GM21390 (cell line): Measurements from ENCODE around the gene ADAM15.
A peak's percentile ranks its signal among the peaks of the same experiment; 100 is the strongest.

Experiments
- ATAC-seq: cut with Tn5 transposase; IDR thresholded peaks from one replicate; pipeline ENCODE4 v1.9.1; 2021; ENCODE audit not compliant: unreplicated experiment

The ADAM15 gene

DNA sequence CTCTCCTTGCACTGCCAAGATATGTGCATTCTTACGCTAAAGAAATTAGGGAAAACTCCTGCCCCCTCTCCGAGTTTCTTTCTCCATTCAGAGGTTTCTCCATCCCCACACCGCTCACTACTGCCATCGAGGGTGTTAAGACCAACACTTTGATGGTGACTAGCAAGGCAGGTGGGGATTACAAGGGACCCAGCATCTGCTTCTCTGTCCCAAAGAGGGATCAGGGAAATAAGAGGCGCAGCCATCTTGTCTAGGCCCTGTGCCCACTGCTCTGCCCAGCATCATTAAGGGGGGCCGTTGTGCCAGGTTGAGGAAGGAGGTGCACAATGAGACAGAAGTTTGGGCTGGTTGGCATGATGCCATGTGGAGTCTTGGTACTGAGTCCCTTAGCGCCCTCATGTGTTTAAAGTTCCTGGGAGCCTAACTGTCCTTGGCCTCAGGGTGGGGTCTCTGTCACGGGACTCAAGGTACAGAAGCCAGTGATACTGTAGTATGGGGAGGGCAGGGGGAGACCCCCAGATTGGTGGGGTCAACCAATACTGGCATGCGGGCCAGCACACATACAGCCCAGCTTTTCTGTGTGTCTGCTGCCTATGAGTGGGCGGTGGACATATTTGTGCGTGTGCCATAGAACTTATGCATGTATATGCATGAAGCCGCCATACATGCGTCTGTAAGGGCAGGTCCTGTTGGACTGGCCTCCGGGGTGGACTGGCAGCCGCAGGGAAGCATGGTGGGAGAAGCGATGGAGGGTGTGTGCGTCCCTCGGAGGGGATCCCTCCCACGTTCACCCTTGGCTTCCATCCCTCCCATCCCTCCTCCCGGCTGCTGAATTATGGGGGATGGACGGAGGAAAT lies 33.0 kb downstream of the ADAM15 start:
- no peak for ATAC-seq

DNA sequence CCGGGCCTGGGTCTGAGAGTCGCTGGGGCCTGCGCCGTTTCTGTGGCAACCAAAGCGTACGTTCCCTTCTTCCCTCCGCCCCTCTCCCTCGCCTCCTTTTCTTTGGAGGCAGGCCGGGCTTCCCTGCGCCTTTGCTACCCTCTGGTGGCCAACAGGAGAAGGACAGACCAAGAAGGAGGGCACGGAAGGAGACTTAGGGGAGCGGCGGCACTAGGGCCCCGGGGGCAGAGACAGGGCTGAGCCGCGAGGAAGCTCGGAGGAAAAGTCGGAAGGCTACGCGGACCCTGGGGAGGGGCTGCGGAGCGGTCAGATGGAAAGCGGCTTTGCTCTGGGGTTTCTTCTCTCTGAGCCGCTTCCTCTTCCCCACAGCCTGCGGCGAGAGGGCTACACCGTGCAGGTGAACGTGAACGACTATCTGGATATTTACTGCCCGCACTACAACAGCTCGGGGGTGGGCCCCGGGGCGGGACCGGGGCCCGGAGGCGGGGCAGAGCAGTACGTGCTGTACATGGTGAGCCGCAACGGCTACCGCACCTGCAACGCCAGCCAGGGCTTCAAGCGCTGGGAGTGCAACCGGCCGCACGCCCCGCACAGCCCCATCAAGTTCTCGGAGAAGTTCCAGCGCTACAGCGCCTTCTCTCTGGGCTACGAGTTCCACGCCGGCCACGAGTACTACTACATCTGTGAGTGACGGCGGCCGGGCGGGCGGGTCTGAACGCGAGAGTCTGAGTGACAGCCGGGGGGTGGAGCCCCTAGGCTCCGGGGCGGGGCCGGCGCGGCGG lies 33.8 kb downstream of the ADAM15 start:
- ATAC-seq: peak; percentile 68

DNA sequence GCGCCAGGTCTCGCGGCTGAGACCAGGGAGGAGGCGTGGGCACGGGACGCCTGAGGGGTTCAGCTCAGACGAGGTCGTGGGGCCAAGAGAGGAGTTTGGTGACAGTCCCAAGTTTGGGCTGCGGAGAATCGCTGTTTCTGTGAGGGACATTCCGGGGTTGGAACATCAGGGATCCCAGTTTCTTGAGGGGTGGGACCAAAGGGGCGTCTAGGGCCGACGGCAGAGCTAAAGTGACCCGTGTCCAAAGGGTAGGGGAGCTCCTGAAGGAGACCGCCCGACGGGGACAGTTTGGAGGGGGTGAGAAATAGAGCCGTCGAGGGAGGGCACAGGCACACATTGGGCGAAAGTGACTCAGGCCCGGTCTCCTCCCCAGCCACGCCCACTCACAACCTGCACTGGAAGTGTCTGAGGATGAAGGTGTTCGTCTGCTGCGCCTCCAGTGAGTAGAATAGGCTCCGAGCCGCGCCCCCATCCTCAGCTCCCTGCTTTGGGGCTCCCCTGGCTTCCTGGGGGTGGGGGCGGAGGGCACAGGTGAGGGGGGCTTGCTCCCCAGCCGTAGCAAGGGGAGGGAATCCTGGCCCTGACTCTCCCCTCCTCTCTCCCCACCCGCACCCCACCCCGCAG lies 34.5 kb downstream of the ADAM15 start:
- ATAC-seq: no peak

DNA sequence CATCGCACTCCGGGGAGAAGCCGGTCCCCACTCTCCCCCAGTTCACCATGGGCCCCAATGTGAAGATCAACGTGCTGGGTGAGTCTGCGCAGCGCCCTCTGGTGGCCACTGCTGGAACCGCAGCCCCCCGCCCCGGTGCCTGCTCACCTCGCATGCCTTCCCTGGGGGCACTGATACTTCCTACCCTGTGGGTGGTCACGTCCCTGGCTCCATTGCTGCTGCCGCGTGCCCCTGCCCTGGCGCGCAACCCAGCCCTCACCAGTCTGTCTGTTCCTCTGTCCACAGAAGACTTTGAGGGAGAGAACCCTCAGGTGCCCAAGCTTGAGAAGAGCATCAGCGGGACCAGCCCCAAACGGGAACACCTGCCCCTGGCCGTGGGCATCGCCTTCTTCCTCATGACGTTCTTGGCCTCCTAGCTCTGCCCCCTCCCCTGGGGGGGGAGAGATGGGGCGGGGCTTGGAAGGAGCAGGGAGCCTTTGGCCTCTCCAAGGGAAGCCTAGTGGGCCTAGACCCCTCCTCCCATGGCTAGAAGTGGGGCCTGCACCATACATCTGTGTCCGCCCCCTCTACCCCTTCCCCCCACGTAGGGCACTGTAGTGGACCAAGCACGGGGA lies 35.1 kb downstream of the ADAM15 start:
- ATAC-seq: no peak

DNA sequence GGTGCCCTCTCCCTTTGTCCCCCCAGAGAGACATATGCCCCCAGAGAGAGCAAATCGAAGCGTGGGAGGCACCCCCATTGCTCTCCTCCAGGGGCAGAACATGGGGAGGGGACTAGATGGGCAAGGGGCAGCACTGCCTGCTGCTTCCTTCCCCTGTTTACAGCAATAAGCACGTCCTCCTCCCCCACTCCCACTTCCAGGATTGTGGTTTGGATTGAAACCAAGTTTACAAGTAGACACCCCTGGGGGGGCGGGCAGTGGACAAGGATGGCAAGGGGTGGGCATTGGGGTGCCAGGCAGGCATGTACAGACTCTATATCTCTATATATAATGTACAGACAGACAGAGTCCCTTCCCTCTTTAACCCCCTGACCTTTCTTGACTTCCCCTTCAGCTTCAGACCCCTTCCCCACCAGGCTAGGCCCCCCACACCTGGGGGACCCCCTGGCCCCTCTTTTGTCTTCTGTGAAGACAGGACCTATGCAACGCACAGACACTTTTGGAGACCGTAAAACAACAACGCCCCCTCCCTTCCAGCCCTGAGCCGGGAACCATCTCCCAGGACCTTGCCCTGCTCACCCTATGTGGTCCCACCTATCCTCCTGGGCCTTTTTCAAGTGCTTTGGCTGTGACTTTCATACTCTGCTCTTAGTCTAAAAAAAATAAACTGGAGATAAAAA lies 35.9 kb downstream of the ADAM15 start:
- no peak for ATAC-seq

DNA sequence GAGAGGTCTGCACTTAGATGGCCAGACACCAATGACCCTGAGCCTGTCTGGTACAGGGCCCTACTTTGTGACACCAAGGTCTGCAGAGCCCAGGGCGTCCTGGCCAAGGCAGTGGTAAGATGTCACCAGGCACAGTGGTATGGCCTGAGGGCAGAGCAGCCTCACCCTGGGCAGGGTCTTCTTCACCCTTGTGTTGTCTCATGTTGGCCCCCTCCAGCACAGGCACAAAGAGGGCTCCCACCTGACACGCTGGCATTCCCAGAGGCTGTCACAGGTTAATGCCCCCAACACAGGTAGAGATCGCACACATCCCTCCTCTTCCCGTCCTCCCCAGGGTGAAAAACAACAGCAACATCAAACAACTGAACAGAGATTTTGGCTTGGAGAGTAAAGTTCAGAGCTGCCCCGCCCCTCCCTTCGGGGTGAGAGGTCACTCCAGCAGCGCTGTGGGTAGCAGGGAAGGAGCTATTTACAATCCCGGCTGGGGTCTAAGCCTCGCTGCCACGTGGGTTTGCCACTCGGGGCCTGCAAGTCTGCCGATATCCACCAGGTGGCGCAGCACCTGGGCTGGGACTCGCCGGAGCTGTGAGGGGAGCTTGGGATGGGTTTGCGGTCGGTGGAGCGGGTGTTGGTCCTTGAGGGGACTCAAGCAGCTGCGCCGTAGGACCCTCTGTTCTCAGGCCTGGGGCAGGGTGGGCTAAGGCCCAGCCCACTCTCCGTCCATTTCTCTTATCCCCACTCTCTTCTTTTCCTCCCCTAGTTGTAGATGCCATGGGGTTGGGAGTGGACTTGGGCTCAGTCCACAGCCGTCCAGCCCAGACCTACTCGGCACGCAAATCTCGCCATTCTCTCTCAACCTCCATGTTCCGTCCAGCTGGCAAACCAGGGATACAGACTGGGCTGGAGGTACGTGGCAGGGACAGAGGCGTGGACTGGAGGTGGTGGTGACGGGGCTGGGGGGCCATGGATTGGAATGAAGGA lies 40.2 kb downstream of the ADAM15 start:
- ATAC-seq: no peak

DNA sequence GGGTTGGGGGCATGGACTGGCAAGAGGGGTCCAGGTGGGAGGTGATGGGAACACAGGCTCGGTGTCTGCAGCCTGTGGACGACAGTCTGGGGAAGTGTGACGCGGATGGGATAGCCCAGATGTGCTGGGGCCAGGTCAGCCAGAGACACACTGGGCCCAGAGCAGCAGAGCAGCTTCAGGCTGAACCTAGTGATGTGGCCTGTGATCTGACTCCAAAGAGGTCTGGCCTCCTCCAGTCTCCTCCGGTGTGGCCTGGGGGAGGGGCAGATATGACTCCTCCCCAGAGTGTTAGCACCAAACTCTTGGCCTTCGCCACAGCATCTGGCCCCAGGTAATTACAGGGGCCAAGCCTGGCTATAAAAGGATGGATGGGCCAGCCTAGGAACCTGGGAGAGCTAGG lies 41.0 kb downstream of the ADAM15 start:
- ATAC-seq: no peak

DNA sequence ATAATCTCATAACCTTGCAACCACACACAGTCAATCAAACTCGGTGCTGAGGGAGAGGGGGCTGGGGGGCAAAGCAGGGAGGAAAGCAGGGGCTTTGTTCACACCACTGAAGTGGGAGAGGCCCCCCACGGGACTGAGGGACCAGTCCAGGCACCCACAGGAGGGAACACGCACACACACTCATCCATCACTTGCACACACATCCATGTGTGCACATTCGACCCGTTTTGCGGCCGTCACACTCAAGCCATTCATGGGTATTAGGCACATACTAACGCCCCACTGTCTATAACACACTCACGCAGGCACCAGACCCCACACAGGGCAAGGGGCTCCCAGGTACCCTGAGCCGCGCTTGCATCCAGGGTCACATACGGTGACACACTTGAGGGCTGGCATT lies 41.5 kb downstream of the ADAM15 start:
- ATAC-seq: no peak

DNA sequence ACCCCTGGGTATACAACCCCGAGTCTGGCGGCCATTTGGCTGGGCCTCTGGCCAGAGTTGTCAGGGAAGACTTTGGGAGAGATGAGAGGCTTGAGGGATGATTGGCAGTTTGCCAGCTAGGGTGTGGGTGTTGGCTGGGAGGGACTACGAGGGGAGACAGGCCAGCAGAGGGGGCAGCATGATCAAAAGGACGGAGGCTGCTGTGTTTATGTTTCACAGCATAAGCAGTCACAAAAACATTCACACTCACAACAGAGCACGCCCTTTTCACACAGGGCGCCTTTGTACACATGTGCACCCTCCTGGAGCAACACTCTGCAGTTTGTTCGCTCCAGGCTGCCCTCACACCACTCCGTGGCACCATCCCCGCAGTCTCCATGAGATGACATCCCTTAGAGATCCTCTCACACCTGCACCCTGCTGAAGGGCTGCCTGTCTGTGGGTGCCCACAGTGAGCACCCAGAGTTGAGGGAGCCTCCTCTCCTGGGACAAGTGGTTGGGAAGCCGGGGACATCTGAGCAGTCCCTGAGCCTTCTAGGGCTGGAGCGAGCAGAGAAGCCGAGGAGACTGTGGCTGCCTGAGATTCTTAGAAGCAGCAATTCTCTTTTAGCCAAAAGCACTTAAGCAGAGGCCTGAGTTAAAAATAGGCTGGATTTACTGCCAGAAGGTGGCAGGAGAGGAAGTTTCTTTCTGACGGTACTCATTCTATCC lies 43.0 kb downstream of the ADAM15 start:
- ATAC-seq: no peak

DNA sequence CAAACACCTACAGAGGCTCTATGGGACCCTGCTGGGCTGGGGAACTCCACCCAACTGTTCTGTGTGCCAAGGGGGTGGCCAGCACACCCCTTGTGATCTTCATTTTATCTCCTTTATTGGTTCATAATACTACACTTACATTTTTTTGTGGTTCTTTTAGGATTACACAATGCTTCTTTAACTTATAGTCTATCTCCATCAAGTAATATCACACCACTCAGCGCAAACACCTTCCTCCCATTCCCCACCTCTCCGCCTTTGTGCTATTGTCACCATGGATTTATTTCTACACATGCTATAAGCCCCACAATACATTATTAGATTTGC lies 43.5 kb downstream of the ADAM15 start:
- ATAC-seq: no peak

DNA sequence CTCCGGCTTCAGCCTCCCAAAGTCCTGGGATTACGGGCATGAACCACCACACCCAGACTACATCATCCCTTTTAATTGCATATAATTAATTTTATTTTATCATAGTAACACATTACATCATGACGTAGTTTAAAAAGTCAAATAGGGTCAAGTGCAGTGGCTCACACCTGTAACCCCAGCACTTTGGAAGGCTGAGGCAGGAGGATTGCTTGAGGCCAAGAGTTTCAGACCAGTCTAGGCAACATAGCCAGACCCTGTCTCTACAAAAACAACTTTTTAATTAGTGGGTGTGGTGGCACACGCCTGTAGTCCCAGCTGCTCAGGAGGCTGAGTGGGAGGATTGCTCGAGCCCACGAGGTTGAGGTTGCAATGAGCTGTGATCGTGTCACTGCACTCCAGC lies 48.2 kb downstream of the ADAM15 start:
- ATAC-seq: no peak

DNA sequence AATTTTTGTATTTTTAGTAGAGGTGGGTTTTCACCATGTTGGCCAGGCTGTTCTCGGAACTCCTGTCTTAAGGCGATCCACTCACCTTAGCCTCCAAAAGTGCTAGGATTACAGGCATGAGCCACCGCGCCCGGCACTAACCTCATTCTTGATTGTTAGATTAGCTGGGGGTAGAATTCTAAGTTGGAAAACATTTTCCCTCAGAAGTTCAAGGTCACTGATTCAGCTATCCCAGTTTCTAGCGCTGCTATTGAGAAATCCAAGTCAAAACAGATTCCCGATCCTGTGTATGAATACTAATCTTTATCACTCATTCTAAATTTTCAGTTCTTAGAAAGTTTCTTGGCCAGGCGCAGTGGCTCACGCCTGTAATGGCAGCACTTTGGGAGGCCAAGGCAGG lies 52.2 kb downstream of the ADAM15 start:
- ATAC-seq: no peak

DNA sequence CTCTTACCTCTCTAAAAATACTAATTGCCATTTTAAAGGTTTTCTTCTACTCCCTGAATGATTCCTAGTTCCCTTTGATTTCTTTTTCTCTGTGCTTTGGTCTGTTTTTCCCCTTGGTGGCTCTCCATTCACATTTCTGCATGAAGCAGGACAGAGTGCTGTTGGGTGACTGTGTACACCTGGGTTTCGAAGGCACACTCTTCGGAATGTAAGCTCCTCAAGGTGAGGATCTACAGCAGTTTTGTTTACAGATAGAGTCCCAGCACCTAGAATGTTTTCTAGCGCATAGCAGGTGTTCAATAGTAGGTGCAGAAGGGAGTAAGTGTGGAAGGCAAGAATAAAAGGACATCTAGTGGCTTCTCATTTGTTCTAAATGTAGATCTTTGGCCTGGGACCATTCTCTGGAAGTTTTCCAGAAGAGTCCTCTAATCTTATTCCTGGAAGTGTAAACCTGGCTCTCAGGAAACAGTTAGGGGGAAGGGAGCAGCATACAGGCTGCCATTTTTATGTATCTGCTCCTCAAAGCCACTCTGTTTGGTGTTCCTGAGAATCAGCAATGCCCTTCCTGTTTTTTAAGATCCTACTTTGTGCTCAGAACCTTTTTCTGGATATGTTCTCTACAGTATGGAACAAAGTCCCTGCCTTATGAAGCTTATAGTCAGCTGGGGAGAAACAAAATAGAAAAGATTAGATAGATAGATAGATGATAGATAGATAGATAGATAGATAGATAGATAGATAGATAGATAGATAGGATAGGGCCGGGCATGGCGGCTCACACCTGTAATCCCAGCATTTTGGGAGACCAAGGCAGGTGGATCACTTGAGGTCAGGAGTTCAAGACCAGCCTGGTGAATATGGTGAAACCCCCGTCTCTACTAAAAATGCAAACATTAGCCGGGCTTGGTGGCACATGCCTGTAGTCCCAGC lies 53.8 kb downstream of the ADAM15 start:
- no peak for ATAC-seq

DNA sequence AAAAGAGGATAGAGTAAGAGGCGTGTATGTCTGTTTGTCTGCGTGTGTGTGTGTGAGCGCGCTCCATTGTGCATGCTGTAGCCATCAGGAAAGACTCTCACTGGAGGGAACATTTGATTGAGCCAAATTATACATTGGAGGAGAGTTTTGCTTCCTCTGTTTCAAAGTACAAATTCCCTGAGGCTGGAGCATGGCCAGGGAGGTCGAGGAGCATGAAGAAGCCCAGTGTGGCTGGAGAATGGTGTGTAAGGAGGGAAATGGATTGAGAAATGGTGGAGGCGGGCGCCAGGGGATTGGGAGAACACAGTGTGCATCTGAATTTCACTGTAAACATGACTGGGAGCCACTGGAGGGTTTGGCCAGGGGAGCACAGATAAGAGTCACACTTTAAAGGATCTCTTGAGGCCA lies 54.5 kb downstream of the ADAM15 start:
- no peak for ATAC-seq

DNA sequence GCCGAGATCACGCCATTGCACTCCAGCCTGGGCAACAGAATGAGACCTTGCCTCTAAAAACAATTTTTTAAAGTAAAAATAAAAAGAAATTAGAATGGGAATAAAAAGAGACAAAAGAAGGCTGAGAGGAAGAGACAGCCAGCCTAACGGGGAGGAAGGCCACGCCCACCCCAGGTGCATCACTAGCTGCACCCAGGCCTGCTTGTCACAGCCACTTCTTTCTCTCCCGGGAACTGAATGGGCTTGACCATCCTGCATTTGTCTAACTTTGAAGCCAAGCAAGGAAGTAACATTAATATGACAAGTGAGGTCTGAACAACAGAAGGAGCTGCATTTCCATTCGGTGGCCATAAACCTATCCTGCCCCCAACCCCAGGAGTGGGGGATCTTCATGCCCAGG lies 55.7 kb downstream of the ADAM15 start:
- no peak for ATAC-seq

DNA sequence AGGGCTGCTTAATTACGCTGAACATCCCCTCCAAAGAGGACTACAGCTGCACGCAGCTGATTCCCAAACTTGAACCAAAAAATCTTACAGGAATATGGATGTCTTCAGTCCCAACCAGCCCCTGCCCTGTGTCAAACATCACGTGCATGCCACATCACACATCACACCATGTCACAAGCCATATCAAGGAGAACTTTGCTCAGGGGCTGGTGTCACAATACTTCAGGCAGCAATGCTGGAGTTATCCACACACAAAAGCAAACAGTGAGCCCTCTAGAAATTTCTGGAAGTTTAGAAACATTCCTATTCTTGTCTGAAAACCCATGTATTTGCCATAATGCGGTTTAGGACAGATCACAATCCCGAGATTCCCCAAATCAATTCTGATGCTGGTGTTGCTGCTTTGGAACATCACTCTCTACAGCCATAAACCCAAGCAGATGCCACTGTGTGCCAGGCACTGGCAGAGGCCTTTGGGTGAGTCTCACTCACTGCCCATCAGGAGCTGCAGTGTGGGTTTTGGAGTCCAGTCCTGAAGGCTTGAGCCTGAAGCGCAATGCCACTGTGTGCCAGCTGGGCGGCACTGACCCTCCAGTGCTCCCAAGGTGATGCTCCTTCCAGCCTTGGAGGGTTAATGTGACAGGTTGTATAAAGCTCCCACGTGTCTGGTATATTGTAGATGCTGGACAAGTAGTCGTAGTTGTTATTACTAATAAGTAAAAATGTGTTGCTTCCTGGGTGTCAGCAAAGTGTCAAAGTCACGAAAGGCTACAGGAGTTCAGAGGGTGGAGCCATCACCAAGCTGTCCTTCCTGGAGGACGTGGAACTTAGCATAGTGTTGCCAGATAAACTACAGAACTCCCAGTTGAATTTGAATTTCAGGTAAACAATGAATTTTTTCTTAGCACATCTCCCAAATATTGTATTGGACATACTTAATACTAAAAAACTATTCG lies 56.5 kb downstream of the ADAM15 start:
- no peak for ATAC-seq

DNA sequence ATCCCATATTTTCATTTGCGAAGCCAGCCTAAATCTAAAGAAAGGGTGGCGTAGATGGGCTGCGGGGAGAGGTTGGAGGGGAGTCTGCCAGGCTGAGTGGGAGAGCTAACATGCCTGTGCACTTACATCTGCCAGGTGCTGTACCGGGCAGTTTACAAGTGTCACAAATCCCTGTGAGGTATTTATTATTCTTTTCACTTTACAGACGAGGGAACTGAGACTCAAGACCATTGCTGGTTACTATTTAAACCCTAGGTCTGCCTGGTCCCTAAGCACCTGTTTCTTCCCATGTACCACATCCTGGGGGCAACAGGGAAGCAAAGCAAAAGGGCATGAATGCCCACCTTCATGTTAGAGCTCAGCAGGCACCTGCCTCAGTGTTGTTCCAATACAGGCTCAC lies 57.2 kb downstream of the ADAM15 start:
- no peak for ATAC-seq
